GM19452 (cell line): ENCODE results near the gene FBN1.
A peak's percentile ranks its signal among the peaks of the same experiment; 100 is the strongest.

Experiments
- ATAC-seq: cut with Tn5 transposase; IDR thresholded peaks from one replicate; pipeline ENCODE4 v1.9.1; 2021; ENCODE audit not compliant: unreplicated experiment

The FBN1 gene

GRCh38 chr15:48645558-48646330 lies at the start of gene FBN1:
Gene FBN1 (minus strand): TSS chr15:48645709. CDS start chr15:48644769, 940 bp downstream.
- ATAC-seq, result peak; percentile 69

- ATAC-seq, result no peak
Observed at GRCh38 chr15:48693484-48693883, 48.0 kb upstream of the FBN1 start.

- no peak for ATAC-seq
Observed at GRCh38 chr15:48688493-48688892, 43.0 kb upstream of the FBN1 start.

- no peak for ATAC-seq
Observed at GRCh38 chr15:48683991-48684765, 38.7 kb upstream of the FBN1 start.

GRCh38 chr15:48682942-48683651 lies 37.6 kb upstream of the FBN1 start:
- no peak for ATAC-seq

GRCh38 chr15:48681353-48681752 lies 35.8 kb upstream of the FBN1 start:
- ATAC-seq, result no peak

GRCh38 chr15:48680841-48681240 lies 35.3 kb upstream of the FBN1 start:
- ATAC-seq, result no peak

GRCh38 chr15:48679952-48680351 lies 34.4 kb upstream of the FBN1 start:
- ATAC-seq, result no peak

GRCh38 chr15:48678851-48679250 lies 33.3 kb upstream of the FBN1 start:
- ATAC-seq, result no peak

- no peak for ATAC-seq
Observed at GRCh38 chr15:48677821-48678220, 32.3 kb upstream of the FBN1 start.

- ATAC-seq, result no peak
Observed at GRCh38 chr15:48675436-48675835, 29.9 kb upstream of the FBN1 start.

- no peak for ATAC-seq
Observed at GRCh38 chr15:48674876-48675275, 29.4 kb upstream of the FBN1 start.

- ATAC-seq, result no peak
Observed at GRCh38 chr15:48672206-48672605, 26.7 kb upstream of the FBN1 start.

GRCh38 chr15:48671103-48672022 lies 25.9 kb upstream of the FBN1 start:
- no peak for ATAC-seq

- ATAC-seq, result no peak
Observed at GRCh38 chr15:48667701-48668100, 22.2 kb upstream of the FBN1 start.

GRCh38 chr15:48664436-48664835 lies 18.9 kb upstream of the FBN1 start:
- no peak for ATAC-seq

GRCh38 chr15:48657950-48658591 lies 12.6 kb upstream of the FBN1 start:
- no peak for ATAC-seq

GRCh38 chr15:48654801-48655200 lies 9.3 kb upstream of the FBN1 start:
- ATAC-seq, result no peak

GRCh38 chr15:48653913-48654670 lies 8.6 kb upstream of the FBN1 start:
- no peak for ATAC-seq
